A673 (cell line): Measurements from ENCODE around the gene GUCA2A. TPM values are rescaled to one million over a fixed set of nuclear protein-coding genes. Genes with fewer than 3 reads are reported as not detected.

Experiments used
- BruUV-seq: library from RNA; stranded (reverse); fragments of 400-500 nt; replicated peaks from 2 replicates; lab custom pipeline; 2021; lab: Mats Ljungman, UMichigan
- CTCF ChIA-PET: fragments of 300-600 bp; sonication (Branson Sonifier 250); formaldehyde crosslinking; loops from one replicate; lab custom pipeline; 2022; ENCODE audit warnings: antibody characterized with exemption; lab: Charles Lee
- POLR2A ChIA-PET: fragments of 300-600 bp; sonication (Branson Sonifier 250); formaldehyde crosslinking; loops from one replicate; lab custom pipeline; 2022; ENCODE audit warnings: antibody characterized with exemption; ENCODE audit not compliant: low non-redundant PET; lab: Charles Lee
- DNase-seq: peaks from one replicate; pipeline ENCODE4 v3.0.0-alpha.2; 2015; ENCODE audit warnings: low spot score
- H3K27ac ChIP-seq: fragments of 200-600 bp; sonication (generic); 2 replicates; pipeline ENCODE4 v1.5.1; 2016; ENCODE audit warnings: mixed run types, low read depth, mild to moderate bottlenecking, mixed read lengths, antibody characterized with exemption, low read length; ENCODE audit not compliant: poor library complexity, severe bottlenecking
- H3K27me3 ChIP-seq: fragments of 200-600 bp; sonication (generic); replicated peaks from 2 replicates; pipeline ENCODE4 v1.6.1; 2017; ENCODE audit warnings: mixed run types, low read depth, mild to moderate bottlenecking, mixed read lengths, antibody characterized with exemption, low read length; ENCODE audit not compliant: insufficient read depth, poor library complexity
- H3K36me3 ChIP-seq: fragments of 200-600 bp; sonication (generic); 2 replicates; pipeline ENCODE4 v1.6.1; 2016; ENCODE audit warnings: mixed run types, mild to moderate bottlenecking, mixed read lengths, antibody characterized with exemption, low read length; ENCODE audit not compliant: insufficient read depth, poor library complexity, severe bottlenecking
- H3K4me1 ChIP-seq: fragments of 200-600 bp; sonication (generic); 2 replicates; pipeline ENCODE4 v1.6.1; 2017; ENCODE audit warnings: mixed run types, mild to moderate bottlenecking, mixed read lengths, antibody characterized with exemption, low read length; ENCODE audit not compliant: insufficient read depth, poor library complexity, severe bottlenecking
- H3K4me3 ChIP-seq: fragments of 200-600 bp; sonication (generic); 2 replicates; pipeline ENCODE4 v1.5.1; 2016; ENCODE audit warnings: low read depth, mixed run types, mild to moderate bottlenecking, mixed read lengths, low read length; ENCODE audit not compliant: poor library complexity, severe bottlenecking
- H3K9me3 ChIP-seq: fragments of 200-600 bp; sonication (generic); 2 replicates; pipeline ENCODE4 v1.6.1; 2016; ENCODE audit warnings: mixed run types, low read depth, mild to moderate bottlenecking, mixed read lengths, antibody characterized with exemption, low read length; ENCODE audit not compliant: poor library complexity, severe bottlenecking
- CTCF ChIP-seq: fragments of 300-800, 200-600 bp; sonication (generic); conservative IDR thresholded peaks from 2 replicates; pipeline ENCODE4 v1.5.1; 2017; ENCODE audit warnings: low read depth, mild to moderate bottlenecking, antibody characterized with exemption, low read length, moderate library complexity, mixed read lengths
- EZH2 ChIP-seq: fragments of 200-600 bp; sonication (generic); IDR thresholded peaks from 2 replicates; pipeline ENCODE4 v1.6.1; 2017; ENCODE audit warnings: borderline replicate concordance, low read depth, mild to moderate bottlenecking, mixed read lengths, antibody characterized with exemption, low read length; ENCODE audit not compliant: poor library complexity, severe bottlenecking
- intact Hi-C: fragments of 100-400 bp; cut with micrococcal nuclease; formaldehyde crosslinking; loops from one replicate; pipeline ENCODE4 v1.10.0; 2022; ENCODE audit not compliant: unreplicated experiment
- total RNA-seq: library from RNA; stranded (reverse); gene quantifications from 2 replicates; pipeline ENCODE4 v1.2.3, GENCODE V29; 2021

GUCA2A gene
- total RNA-seq, 1 experiment from 2014 or later: not detected

GRCh38 chr1:42184616-42185015 is 20.1 kb upstream of the GUCA2A start:
- ChIA-PET POLR2A (no interaction called here), CTCF (no interaction called here)
- peaks cover 3% of the 10 kb centered on the region for H3K4me1 ChIP-seq
- H3K9me3 ChIP-seq: no peaks in the 10 kb centered on the region
- TF ChIP-seq CTCF: no peak
- no peak for TF ChIP-seq EZH2
- H3K36me3 ChIP-seq: peaks cover 6% of the 10 kb centered on the region
- H3K27ac ChIP-seq: no peak overlapping the region
- no peak for DNase-seq
- BruUV-seq: no TSS peak
- intact Hi-C loops: no loop called here
- no peaks in the 10 kb centered on the region for H3K27me3 ChIP-seq
- no peak overlapping the region for H3K4me3 ChIP-seq

- intact Hi-C loops: no loop called here
- no peaks in the 10 kb centered on the region for H3K9me3 ChIP-seq
These were observed 19.4 kb upstream of the GUCA2A start for GRCh38 chr1:42183957-42184268.

GRCh38 chr1:42183210-42183956 is 18.8 kb upstream of the GUCA2A start:
- TF ChIP-seq CTCF: no peak
- no peak for TF ChIP-seq EZH2
- intact Hi-C loops: no loop called here
- Histone ChIP-seq H3K36me3 (peaks cover under 1% of the 10 kb centered on the region), H3K4me3 (no peak overlapping the region), H3K4me1 (peaks cover 3% of the 10 kb centered on the region), H3K27me3 (no peaks in the 10 kb centered on the region), H3K27ac (no peak overlapping the region), H3K9me3 (no peaks in the 10 kb centered on the region)
- ChIA-PET CTCF (no interaction called here), POLR2A (no interaction called here)
- BruUV-seq: no TSS peak
- DNase-seq: no peak

More at GRCh38 chr1:42183957-42184268, 19.4 kb upstream of the GUCA2A start:
- Histone ChIP-seq H3K27ac (no peak overlapping the region), H3K4me3 (no peak overlapping the region), H3K4me1 (peaks cover 3% of the 10 kb centered on the region), H3K27me3 (no peaks in the 10 kb centered on the region), H3K36me3 (peaks cover 6% of the 10 kb centered on the region)
- ChIA-PET CTCF (no interaction called here), POLR2A (no interaction called here)
- DNase-seq: no peak
- no TSS peak for BruUV-seq
- TF ChIP-seq CTCF (no peak), EZH2 (no peak)
